Measurements from ENCODE around the gene TMX4.

DNA sequence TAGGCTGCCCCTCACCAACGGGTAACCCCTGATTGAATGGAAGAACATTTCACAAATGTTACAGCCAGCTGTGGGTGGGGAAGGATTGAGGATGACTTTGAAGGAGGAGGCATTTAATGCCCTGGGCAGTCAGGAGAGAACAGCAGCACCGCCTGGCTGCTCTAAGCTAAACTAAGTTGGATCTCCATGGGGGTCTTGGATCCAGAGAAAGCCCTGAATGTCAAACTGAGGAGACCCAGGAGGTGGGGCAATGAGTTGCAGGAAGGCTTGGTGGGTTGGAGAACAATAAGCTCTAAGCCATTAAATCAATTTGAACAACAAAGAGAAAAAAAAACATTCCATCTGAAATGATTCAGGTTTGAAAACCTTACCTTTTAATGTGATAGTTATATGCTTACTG is 35.4 kb downstream of the TMX4 start:
- no peak for TF ChIP-seq POLR2A (IDR thresholded peaks at IDR 0.05)
- TF ChIP-seq, protein P1, sequence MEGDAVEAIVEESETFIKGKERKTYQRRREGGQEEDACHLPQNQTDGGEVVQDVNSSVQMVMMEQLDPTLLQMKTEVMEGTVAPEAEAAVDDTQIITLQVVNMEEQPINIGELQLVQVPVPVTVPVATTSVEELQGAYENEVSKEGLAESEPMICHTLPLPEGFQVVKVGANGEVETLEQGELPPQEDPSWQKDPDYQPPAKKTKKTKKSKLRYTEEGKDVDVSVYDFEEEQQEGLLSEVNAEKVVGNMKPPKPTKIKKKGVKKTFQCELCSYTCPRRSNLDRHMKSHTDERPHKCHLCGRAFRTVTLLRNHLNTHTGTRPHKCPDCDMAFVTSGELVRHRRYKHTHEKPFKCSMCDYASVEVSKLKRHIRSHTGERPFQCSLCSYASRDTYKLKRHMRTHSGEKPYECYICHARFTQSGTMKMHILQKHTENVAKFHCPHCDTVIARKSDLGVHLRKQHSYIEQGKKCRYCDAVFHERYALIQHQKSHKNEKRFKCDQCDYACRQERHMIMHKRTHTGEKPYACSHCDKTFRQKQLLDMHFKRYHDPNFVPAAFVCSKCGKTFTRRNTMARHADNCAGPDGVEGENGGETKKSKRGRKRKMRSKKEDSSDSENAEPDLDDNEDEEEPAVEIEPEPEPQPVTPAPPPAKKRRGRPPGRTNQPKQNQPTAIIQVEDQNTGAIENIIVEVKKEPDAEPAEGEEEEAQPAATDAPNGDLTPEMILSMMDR (IDR thresholded peaks at IDR 0.05), result no peak
